Mucosa of stomach (tissue), 1 donor: ENCODE measurements around the gene PCSK9.

Experiments
- H3K27me3 ChIP-seq: one replicate; pipeline ENCODE4 v1.7.0; 2013; ENCODE audit warnings: mild to moderate bottlenecking, low read length; ENCODE audit not compliant: control insufficient read depth, insufficient read depth
- H3K36me3 ChIP-seq: one replicate; pipeline ENCODE4 v1.7.0; 2013; ENCODE audit warnings: low read length; ENCODE audit not compliant: control insufficient read depth, insufficient read depth
- H3K4me1 ChIP-seq: one replicate; pipeline ENCODE4 v1.7.0; 2013; ENCODE audit warnings: mild to moderate bottlenecking, low read length; ENCODE audit not compliant: control insufficient read depth, insufficient read depth
- H3K4me3 ChIP-seq: one replicate; pipeline ENCODE4 v1.7.0; 2013; ENCODE audit warnings: low read length
- H3K9ac ChIP-seq: one replicate; pipeline ENCODE4 v1.7.0; 2013; ENCODE audit warnings: mild to moderate bottlenecking, low read length, moderate library complexity
- H3K9me3 ChIP-seq: one replicate; pipeline ENCODE4 v1.7.0; 2013; ENCODE audit warnings: mild to moderate bottlenecking, low read length, moderate library complexity; ENCODE audit not compliant: control insufficient read depth
- donor health status: Pancreatic carcinoma.

Gene PCSK9

GRCh38 chr1:55049914-55050278 is 10.5 kb downstream of the PCSK9 start:
- Histone ChIP-seq H3K4me1 (no peaks in the 10 kb centered on the region), H3K9me3 (no peaks in the 10 kb centered on the region), H3K27me3 (no peaks in the 10 kb centered on the region), H3K36me3 (no peaks in the 10 kb centered on the region), H3K9ac (no peak overlapping the region), H3K4me3 (no peak overlapping the region)

GRCh38 chr1:55050283-55050682 is 10.9 kb downstream of the PCSK9 start:
- Histone ChIP-seq H3K36me3 (no peaks in the 10 kb centered on the region), H3K4me3 (no peak overlapping the region), H3K27me3 (no peaks in the 10 kb centered on the region), H3K9ac (no peak overlapping the region), H3K4me1 (no peaks in the 10 kb centered on the region), H3K9me3 (no peaks in the 10 kb centered on the region)

GRCh38 chr1:55051169-55051568 is 11.8 kb downstream of the PCSK9 start:
- Histone ChIP-seq H3K9me3 (no peaks in the 10 kb centered on the region), H3K4me3 (no peak overlapping the region), H3K4me1 (no peaks in the 10 kb centered on the region), H3K27me3 (no peaks in the 10 kb centered on the region), H3K9ac (no peak overlapping the region), H3K36me3 (no peaks in the 10 kb centered on the region)

- H3K4me1 ChIP-seq, result no peaks in the 10 kb centered on the region
- no peak overlapping the region for H3K9ac ChIP-seq
- no peak overlapping the region for H3K4me3 ChIP-seq
- H3K9me3 ChIP-seq, result no peaks in the 10 kb centered on the region
- no peaks in the 10 kb centered on the region for H3K36me3 ChIP-seq
- H3K27me3 ChIP-seq, result no peaks in the 10 kb centered on the region
Measured at GRCh38 chr1:55051621-55052020, 12.3 kb downstream of the PCSK9 start.

- Histone ChIP-seq H3K27me3 (no peaks in the 10 kb centered on the region), H3K36me3 (no peaks in the 10 kb centered on the region), H3K9ac (no peak overlapping the region), H3K9me3 (no peaks in the 10 kb centered on the region), H3K4me1 (no peaks in the 10 kb centered on the region), H3K4me3 (no peak overlapping the region)
Measured at GRCh38 chr1:55052221-55053142, 13.1 kb downstream of the PCSK9 start.

- Histone ChIP-seq H3K36me3 (no peaks in the 10 kb centered on the region), H3K4me3 (no peak overlapping the region), H3K4me1 (no peaks in the 10 kb centered on the region), H3K9me3 (no peaks in the 10 kb centered on the region), H3K9ac (no peak overlapping the region), H3K27me3 (no peaks in the 10 kb centered on the region)
Measured at GRCh38 chr1:55053265-55053954, 14.1 kb downstream of the PCSK9 start.

- H3K36me3 ChIP-seq, result no peaks in the 10 kb centered on the region
- no peaks in the 10 kb centered on the region for H3K27me3 ChIP-seq
- no peaks in the 10 kb centered on the region for H3K9me3 ChIP-seq
- H3K4me3 ChIP-seq, result no peak overlapping the region
- H3K4me1 ChIP-seq, result no peaks in the 10 kb centered on the region
- H3K9ac ChIP-seq, result no peak overlapping the region
Measured at GRCh38 chr1:55054396-55054795, 15.0 kb downstream of the PCSK9 start.

- H3K4me1 ChIP-seq, result no peaks in the 10 kb centered on the region
- no peaks in the 10 kb centered on the region for H3K9me3 ChIP-seq
- no peaks in the 10 kb centered on the region for H3K36me3 ChIP-seq
- H3K27me3 ChIP-seq, result no peaks in the 10 kb centered on the region
- no peak overlapping the region for H3K4me3 ChIP-seq
- H3K9ac ChIP-seq, result no peak overlapping the region
Measured at GRCh38 chr1:55055084-55055882, 15.9 kb downstream of the PCSK9 start.

GRCh38 chr1:55055951-55056631 is 16.7 kb downstream of the PCSK9 start:
- Histone ChIP-seq H3K9me3 (no peaks in the 10 kb centered on the region), H3K27me3 (no peaks in the 10 kb centered on the region), H3K4me3 (no peak overlapping the region), H3K9ac (no peak overlapping the region), H3K36me3 (no peaks in the 10 kb centered on the region), H3K4me1 (no peaks in the 10 kb centered on the region)

GRCh38 chr1:55056632-55056992 is 17.3 kb downstream of the PCSK9 start:
- H3K27me3 ChIP-seq, result no peaks in the 10 kb centered on the region
- no peak overlapping the region for H3K4me3 ChIP-seq
- H3K9ac ChIP-seq, result no peak overlapping the region
- H3K9me3 ChIP-seq, result no peaks in the 10 kb centered on the region
- no peaks in the 10 kb centered on the region for H3K4me1 ChIP-seq
- H3K36me3 ChIP-seq, result no peaks in the 10 kb centered on the region

GRCh38 chr1:55057270-55057955 is 18.1 kb downstream of the PCSK9 start:
- H3K9ac ChIP-seq, result no peak overlapping the region
- H3K27me3 ChIP-seq, result no peaks in the 10 kb centered on the region
- no peaks in the 10 kb centered on the region for H3K36me3 ChIP-seq
- no peaks in the 10 kb centered on the region for H3K4me1 ChIP-seq
- H3K4me3 ChIP-seq, result no peak overlapping the region
- H3K9me3 ChIP-seq, result no peaks in the 10 kb centered on the region
